ENCODE data around the gene PAPPA2.
"Not testable (repeated sequence)": the region's sequence is repeated elsewhere in the genome, so short reads cannot be mapped to it uniquely, and the experiment has no call there.

PAPPA2 gene

DNA sequence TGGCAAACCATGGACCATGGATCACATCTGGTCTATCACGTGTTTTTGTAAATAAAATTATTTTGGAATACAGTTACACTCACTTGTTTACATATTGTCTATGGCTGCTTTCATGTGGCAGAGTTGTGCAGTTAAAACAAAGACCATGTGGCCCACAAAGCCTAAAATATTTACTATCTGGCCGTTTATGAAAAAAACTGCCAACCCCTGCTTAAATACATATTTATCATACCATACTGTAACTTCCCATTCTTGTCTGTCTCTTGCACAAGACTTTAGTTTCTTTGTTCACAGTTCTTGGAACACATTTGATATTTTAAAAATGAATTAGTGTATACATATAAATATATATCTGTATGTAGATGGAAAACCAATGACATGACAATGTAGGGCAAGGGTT is 141.5 kb downstream of the PAPPA2 start:
- DNase-seq (ENCODE audit: low spot score), result no peak

DNA sequence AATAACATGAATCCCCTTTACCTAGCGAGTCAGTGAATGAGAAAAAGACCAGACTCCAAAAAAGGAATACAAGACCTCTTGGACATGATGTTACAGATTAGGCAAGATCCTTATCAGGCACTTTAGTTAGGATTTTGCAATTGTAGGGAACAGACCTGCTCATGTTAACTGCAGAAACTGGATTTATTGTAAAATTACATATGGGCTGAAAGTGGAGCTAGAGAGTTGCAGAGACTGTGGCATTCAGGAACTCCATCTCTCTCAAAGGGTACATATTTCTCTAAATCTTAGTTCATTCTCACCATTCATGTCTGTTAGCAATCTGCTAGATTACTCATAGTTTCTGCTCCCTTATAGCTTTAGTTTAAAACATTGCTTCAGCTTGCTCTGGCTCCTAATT is 142.2 kb downstream of the PAPPA2 start:
- DNase-seq (ENCODE audit: low spot score), result no peak

DNA sequence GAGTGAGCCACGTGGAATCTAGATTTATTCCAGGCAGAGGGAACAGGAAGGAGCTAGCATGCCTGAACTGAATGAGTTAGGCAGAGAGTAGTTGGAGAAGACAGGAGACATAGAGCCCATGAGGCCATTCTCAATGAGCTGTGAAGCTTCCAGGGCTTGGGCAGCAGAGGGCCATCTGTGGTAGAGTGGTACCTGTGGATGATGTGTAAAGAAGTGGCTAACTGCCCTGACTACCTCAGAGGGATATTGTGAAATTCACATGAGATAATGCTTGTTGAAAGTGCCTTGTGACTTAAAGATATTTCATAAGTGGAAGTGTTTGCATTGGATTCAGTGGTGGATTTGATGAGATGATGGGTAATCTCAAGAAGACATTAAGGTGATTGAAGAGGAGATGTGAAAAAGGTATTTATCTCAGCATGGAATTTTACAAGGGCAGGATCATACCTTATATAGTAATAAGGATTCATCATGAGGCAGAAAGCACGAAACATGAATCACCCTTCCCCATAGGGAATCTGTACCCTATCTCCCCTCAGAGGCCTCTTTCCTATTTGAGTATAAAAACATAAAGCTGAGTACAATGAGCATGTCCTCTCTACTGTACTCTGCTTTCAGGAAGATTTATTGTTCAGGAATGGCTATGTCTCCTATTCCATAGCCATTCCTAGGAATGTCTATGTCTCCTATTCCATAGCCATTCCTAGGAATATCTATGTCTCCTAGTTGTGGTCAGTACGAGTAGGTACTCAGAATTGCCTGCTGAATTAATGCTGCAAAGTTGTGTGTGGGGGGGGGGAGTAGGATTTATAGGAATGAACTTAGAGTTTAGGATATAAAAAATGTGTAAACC is 146.8 kb downstream of the PAPPA2 start:
- no peak for DNase-seq (ENCODE audit: low spot score)

DNA sequence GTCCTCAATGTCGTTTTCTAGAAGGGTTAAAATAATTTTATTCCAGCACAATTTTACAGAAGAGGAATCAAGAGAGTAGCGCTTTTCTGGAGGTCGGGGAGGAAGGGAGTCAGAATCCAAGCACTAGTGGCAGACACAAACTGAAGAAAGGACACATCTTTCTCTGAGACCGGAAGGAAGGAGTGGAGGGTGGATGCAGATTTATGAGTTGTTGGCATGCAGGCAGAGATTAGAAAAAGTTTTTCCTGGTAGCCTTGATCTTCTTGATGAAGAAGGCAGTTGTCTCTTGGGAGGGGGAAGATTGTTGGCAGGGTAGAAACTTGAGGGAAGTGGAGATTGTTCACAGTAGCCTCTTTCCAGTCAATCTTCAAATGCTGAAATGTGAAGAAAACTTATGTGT is 149.8 kb downstream of the PAPPA2 start:
- DNase-seq (ENCODE audit: low spot score), result no peak

DNA sequence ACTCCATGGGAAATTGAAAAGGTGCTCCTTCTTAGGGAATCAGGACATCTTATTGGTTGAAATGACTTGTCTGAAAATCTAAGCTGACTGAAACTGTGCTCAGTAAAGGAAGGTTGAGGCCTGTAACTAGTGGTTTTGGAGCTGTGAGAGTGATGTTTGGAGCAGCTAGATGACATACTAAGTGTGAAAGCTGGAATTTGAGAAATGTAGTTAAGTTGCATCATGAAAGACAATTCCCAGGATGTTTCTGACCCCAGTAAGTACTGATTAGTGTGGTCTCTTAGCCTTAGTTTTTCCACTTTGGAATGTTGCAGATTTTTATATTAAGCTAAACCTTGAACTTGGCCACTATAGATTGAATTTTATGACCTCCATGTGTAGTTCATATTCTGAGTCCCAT is 154.9 kb downstream of the PAPPA2 start:
- DNase-seq (ENCODE audit: low spot score), result no peak

DNA sequence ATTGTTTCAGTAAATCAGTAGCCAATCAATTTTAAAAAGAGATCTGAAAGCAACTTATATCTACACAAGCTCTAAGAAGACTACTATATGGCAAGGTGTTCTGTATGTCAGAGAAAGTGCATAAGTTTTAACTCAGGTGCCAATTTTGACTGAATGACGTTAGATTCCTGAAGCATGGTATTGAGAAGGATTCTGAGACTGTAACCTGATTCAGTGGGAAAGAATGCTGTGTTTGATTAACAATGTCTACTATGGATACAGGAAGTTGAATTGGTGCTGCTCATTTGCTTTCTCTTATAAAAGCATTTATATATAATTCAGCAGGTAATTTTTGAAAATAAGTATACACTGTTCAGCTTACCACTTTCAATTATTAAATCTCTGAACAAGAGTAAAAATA is 156.3 kb downstream of the PAPPA2 start:
- DNase-seq (ENCODE audit: low spot score), result no peak

DNA sequence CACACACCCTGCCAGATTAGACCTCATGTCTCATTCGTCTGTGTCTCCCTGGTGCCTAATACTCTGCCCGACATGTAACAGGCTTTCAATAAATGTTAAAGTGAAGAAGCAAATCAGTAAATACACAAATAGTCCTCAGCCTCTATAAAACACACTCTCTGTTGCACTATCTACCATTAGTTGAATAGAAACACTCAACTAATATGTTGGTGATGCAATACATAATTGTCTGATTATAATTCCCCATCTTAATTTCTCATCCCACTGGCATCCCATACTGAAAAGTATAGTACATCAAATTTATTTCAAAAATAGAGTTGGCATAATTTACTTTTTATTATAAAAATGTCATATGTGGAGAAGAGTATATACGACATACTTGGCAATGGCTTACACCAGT is 162.4 kb downstream of the PAPPA2 start:
- no peak for DNase-seq (ENCODE audit: low spot score)

DNA sequence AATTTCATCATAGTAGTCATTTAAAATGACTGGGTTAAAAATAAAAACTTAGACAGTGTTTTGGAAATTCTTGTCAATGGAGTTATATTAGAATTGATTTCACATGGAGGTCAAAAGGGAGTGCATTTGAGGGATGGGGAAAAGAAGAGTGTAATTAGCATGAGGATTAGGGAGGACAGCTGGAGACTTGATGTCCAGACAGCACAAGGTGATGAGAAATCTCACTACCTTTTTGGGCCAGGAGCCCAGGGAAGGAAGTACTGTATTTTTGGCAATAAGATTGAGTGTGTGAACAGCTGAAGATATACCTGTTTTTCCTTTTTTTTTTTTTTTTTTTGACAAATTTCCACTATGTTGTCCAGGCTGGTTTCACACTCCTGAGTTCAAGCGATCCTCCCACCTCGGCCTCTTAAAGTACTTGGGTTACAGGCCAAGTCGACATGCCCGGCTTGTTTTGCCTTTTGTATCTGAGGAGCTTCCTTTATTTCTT is 163.6 kb downstream of the PAPPA2 start:
- no peak for DNase-seq (ENCODE audit: low spot score)

DNA sequence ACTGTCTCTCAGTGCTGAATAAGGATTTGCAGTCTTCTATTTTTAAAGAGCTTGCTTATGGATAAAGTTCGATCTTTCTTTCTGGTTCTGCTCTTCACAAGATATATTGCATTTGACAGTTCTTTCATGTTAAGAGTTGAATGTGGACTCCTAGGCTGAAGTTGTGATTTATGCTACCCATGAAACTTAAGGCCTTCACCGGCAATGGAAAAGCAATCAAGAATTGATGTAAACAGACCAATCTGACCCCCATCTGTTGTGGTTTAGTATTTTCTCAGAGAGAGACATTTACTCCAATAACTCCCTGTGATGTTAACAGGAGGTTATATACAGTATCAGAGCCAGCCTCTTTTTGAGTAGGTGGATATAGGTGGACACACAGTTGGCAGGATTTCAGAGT is 165.8 kb downstream of the PAPPA2 start:
- DNase-seq (ENCODE audit: low spot score), result no peak

DNA sequence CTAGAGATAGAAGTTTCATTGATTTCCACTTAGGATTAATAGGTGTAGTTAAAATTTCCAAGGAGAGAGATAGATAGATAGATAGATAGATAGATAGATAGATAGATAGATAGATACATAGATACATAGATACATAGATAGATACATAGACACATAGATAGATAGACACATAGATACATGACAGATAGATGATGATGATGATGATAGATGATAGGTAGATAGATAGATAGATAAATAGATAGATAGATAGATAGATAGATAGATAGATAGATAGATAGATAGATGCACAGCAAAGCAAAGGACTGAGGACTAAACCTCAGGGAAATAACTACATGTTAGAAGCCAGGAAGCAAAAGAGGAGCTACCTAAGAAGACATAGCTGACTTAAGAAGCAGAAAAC is 171.8 kb downstream of the PAPPA2 start:
- DNase-seq (ENCODE audit: low spot score), result not testable (repeated sequence)

DNA sequence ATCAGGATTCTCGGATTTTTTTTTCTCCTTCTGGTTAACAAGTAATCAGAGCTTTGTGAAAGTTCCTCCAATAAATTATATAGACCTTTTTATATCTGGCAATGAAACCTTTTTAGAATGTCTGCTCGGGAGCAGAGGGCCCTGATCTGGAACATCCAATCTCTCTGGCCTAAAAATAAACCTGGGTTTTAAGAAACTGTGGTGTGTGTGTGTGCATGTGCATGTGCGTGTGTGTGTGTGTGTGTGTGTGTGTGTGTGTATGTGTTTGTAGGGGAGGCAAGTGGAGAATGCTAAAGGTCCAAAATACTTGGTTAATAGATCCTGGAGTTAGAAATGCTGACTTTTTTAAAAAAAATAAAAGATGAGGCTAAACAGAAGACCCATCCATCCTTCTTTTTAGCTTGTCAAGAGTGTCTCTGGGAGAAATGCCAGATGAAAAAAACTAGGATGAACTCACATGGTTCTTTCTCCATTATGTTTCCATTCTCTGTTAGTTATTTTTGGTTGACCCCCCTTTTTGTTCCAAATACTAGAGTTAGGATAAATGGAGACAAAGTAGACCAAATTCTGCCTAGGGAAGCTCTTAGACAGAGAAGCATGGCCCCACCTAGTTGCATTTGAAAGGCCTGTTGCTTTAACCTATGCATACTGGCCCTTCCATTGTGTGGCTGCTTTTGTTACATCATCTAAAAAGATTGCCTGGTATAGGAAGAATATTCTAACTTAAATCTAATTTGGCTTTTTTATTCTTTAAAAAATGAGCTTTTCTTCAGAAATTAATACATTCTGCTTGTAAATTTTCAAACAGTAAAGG is 175.9 kb downstream of the PAPPA2 start:
- no peak for DNase-seq (ENCODE audit: low spot score)

DNA sequence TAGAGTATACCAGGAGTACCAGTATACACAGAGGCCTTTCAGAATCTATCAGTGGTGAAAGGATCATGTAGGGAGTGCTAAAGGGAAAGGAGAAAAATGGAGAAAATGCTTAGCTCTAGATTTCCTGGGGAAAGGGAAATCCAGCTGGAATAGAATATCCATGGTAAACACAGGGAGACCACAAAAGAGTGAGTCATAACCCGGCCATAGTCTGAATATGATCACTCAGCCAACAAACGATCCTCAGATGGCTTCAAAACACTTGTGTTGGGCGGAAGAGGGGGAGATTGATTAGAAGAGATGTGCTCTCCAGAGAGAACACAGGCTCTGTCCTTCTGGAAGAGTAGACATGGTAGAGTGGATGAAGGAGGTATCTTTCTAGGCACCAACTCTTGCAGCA is 180.6 kb downstream of the PAPPA2 start:
- DNase-seq (ENCODE audit: low spot score), result no peak

DNA sequence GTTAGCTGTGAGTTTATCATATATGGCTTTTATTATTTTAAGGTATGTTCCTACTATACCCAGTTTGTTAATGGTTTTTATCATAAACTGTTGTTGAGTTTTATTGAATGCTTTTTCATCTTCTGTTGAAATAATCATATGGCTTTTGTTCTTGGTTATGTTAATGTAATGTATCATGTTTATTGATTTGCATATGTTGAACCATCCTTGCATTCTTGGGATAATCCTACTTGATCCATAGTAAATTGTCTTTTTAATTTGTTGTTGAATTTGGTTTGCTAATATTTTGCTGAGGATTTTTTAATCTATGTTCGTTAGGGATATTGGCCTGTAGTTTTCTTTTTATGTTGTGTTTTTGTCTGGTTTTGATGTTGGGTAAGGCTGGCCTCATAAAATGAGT is 185.6 kb downstream of the PAPPA2 start:
- DNase-seq (ENCODE audit: low spot score), result no peak

DNA sequence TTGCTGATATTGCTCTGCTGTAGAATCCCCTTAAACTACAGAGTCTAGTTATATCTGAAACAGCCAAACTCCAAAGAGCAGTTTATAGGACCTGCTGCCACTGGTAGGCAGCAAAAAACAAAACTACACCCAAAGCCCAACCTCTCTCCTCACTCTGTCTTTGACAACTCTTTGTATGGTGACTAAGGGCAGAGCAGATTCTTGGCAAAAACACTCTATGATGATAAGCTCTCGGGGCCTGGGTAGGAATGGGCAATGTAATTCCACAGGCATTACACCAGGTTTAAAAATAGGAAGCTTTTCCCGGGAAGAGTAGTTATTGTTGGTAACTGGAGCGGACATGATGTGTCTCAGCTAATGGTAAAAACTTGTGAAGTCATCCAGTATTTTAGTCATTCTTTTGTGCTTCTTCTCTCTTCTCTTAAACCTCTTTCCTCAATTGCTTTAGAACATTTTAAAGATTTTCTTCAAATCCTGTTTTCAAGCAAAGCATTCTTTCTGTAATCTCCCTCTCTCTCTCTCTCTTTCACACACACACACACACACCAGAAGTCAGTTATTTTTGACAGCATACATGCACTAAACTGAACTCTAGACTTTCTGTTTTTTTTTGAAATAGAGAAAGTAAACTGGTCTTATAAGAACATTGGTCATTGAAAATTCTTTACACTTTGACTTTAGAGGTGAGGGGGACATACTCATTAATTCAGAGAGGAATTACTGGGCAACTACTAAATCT is 193.5 kb downstream of the PAPPA2 start:
- DNase-seq (ENCODE audit: low spot score), result no peak

DNA sequence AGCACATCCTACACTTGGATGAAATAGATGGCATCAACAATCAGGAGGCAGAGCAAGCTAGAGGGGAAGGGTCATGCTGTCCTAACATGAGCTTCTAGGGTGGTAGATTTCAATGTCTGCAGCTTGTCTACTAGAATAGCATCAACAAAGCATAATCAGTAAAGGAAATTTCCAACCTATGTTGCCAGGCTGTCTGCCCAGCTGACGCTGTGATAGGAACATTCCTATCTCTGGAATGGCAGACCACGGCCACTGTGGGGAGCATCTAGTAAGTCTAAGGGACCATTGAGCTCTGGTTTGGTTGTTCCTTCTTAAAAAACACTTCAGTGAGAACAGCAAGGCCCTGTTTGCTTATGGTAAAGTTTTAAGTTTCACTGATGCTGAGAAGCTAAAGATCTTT is 206.8 kb downstream of the PAPPA2 start:
- DNase-seq (ENCODE audit: low spot score), result no peak

DNA sequence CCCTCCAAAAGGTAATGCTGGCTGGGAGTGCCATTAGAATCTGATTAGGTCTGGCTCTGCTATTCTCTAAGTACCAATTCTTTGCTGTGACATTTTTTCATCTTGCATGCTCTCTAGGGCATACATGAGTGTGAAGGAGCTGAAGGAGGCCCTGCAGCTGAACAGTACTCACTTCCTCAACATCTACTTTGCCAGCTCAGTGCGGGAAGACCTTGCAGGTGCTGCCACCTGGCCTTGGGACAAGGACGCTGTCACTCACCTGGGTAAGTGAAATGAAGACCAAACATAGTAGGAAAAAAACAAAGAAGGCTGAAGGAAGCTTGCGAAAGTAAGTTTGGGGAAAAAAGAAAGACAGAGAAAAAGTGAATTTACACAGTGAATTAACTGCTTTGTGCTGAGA is 207.9 kb downstream of the PAPPA2 start:
- no peak for DNase-seq (ENCODE audit: low spot score)

DNA sequence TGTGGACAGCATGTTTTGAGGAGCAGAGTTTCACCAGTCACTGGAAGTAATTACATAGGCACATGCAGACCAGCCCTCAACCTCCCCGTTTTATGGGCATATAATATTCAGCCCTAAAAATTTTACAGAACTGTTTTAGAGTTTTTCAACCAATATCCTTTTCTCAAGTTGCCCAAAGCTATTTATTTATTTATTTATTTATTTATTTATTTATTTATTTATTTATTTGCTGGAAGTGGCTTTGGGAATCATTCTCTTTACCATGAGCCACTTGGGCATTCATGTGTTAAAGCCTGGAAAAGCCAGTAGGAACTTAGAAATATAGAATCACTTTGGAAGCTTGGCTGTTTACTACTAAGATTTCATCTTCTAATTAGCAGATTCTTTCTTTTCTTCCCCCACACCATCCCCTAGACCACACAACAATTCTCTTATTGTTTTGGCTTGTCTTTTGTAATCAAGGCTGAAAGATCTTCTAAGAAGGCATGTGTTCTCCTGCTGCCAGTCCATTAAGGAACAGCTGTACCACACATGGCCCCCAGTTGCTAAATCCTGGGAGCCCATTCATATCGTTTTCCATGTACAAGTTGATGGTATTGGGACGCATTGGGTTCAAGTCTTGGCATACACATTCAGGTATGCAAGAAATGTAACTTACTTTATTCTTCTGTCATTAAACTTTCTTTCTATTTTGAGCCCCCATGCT is 220.0 kb downstream of the PAPPA2 start:
- DNase-seq (ENCODE audit: low spot score), result no peak

DNA sequence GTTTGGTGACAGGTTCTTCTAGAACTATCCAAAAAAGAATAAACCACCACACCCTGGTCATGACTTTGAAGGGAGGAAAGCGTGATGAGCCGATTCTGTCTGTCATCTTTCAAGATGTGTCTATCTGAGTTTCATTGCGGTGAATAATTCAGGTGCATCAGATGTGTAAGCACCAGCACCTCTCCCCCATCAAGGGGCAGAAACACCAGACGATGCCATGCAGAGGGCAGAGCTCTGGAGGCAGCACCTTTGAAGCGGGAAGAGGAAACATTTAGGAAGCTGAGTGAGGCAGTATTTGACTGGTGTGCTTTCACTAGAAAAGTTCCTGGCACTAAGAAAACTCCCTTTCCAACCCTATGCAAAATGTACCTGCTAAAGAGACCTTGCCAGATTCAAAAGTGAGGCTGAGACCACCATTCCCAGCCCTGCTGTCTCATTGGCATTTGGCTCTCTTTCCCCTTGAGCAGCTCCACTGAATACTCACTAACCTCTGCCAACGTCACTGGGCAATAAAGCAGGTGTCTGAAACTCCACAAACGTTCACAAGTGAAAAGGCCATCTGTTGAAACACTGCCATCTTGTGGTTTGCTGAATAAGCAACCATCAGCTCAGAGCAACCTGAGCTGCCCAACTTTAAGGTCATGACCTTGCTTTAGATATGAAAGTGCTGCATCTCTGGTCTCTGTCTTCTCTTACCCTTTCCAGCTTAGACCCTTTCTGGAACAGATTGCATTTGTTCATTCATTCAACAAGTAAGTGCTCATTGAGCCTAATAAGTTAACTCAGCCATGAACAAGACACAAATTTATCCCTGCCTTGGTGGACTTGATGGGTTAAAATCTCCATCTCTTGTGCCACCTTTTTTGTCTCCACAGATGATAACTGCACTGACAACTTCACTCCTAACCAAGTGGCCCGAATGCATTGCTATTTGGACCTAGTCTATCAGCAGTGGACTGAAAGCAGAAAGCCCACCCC is 228.6 kb downstream of the PAPPA2 start:
- no peak for DNase-seq (ENCODE audit: low spot score)

DNA sequence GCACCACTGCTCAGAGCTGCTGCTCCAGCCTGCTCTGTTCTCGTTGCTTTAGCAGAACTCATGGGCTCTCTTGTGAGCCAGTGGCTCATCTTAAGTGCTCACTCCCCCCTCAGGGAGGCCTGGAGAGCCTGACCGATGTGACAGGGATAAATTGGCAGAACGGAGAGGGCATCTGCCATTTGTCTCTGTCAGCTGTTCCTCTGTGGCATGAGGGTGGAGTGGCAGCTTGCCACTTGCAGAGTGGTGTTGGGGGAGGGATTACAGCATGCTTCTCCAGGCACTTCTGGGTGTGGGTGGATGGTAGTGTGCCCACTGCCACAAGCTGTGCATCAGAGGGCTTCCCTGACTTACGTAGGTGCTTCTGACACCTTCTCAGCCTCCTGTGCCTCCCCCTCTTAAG is 229.5 kb downstream of the PAPPA2 start:
- DNase-seq (ENCODE audit: low spot score), result no peak

DNA sequence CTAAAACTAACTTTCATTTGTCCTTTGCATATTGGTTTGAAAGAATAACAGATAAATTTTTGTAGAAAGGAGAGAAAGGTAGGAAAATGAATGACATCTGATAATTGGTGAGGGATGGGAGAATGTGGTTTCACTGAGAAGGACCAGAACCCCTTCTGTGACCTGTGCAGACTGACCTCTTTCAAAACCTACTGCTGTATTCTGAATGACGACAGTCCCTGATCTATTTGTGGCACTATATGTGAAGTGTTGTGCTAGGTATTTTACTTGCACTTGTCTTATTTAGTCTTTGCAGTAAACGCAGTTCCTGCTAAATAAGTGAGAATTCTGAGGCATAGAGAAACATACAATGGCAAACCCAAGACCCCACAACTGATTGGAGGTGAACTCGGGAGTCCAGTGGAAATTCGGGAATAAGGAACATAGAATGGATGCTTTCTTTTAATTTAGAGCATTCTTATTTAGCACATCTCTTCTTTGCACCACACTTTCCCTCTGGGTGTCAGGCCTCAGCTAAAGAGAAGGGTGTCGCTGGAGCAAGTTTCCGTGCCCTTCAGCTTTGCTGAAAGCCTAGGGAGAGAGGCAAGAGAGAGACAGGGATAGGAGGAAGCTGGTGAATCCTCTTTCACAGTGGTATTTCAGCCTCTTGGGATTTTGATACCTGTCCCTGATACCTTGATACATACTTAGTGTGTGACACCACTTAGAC is 230.2 kb downstream of the PAPPA2 start:
- DNase-seq (ENCODE audit: low spot score), result no peak
